Measurements from ENCODE around the gene PLP2. TPM values are rescaled to one million over a fixed set of nuclear protein-coding genes. Genes with fewer than 3 reads are reported as not detected.

The PLP2 gene
- total and polyA plus RNA-seq, 2 donors from 2014 or later, result 58.6 to 139 TPM

DNA sequence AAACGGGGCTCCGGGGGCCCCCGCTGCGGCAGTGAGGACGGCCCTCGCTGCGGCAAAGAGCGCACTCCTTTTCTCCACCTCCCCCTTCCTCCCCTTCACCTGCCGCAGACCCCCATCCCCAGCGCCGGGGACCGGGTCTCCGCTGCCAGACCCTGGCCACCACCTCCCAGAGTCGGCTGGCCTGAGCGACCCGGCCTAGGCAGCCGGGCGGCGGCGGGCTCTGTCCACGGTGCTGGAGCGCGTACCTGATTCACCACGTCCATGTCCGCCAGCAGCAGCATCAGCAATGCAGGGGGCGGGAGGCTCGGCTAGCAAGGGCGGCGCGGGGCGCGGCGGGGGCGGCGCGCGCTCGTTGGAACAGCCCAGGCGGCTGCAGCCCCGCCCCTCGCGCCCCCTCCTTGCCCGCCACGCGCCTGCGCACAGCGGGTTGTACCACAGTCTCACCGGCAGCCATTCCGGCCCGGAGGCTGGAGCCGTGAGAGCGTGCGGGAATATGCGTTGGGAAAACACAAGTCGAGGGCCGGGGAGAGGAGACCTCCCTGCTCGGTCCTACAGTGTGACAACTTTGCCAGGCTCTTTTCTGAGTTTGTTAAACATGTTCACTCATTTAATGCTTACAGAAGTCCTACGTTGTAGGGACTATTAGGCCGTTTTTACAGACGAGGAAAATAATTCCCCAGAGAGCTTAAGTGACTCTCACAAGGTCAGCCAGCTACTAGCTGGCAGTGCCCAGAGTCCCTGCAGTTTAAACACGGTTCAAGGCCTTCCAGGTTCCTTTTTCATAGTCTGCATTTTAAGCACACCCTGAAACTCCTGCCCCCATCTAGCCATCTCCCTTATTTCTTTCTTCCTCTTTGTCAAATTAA lies 28.4 kb downstream of the PLP2 start, which contains the start of gene SYP:
Gene SYP (minus strand): TSS at position 288 of the 866 bp plus-strand sequence. CDS start 7 bp downstream, at position 281.
- FAIRE-seq (no peak), DNase-seq (peak; percentile 86 to 96 (median 92))
- H3K4me3 ChIP-seq (ENCODE audit: low read length in 3 of 3), result peak within 1 kb of the TSS; percentile 51 to 55 (median 53)
- H3K36me3 ChIP-seq (ENCODE audit: control insufficient read depth in 2 of 3, insufficient read depth in 3 of 3, low read length in 3 of 3), result no peaks in the 10 kb centered on the region
- intact Hi-C loops (cut with DNase I), result no loop called here
- no peaks in the 10 kb centered on the region for H3K4me1 ChIP-seq (ENCODE audit: control insufficient read depth in 2 of 3, insufficient read depth in 2 of 3, low read depth in 1 of 3, low read length in 3 of 3)
- TF ChIP-seq, protein P1, sequence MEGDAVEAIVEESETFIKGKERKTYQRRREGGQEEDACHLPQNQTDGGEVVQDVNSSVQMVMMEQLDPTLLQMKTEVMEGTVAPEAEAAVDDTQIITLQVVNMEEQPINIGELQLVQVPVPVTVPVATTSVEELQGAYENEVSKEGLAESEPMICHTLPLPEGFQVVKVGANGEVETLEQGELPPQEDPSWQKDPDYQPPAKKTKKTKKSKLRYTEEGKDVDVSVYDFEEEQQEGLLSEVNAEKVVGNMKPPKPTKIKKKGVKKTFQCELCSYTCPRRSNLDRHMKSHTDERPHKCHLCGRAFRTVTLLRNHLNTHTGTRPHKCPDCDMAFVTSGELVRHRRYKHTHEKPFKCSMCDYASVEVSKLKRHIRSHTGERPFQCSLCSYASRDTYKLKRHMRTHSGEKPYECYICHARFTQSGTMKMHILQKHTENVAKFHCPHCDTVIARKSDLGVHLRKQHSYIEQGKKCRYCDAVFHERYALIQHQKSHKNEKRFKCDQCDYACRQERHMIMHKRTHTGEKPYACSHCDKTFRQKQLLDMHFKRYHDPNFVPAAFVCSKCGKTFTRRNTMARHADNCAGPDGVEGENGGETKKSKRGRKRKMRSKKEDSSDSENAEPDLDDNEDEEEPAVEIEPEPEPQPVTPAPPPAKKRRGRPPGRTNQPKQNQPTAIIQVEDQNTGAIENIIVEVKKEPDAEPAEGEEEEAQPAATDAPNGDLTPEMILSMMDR (IDR thresholded peaks at IDR 0.05; ENCODE audit: borderline replicate concordance, extremely low read depth, insufficient read depth), result no peak
- no peaks in the 10 kb centered on the region for H3K9me3 ChIP-seq (ENCODE audit: control insufficient read depth in 2 of 3, insufficient read depth in 1 of 3, low read length in 3 of 3)
- peak within 1 kb of the TSS in 1 of 2 donors; percentile 11 for H3K27ac ChIP-seq (ENCODE audit: low read depth in 2 of 2, low read length in 2 of 2)
- H3K27me3 ChIP-seq (ENCODE audit: control insufficient read depth, insufficient read depth, low read length), result no peaks in the 10 kb centered on the region
- peak within 1 kb of the TSS in 2 of 3 donors; percentile 4 to 44 for H3K9ac ChIP-seq (ENCODE audit: low read length in 3 of 3)

DNA sequence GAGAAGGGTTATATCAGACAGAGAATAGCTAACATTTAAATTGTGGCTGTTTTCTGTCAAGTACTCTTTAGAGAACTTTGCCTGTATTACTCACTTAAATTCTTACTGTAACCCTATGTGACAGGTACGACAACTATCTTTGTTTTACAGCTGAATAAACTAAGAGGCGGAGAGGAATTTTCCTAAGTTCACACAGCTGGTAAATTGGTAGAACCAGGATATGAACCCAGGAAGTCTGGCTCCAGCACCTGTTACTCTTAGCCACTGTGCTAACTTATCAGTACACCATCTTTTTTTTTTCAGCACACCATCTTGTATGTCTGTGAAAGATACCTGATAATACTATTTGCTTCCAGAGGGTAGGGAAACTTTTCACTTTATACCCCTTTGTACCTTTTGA lies 30.3 kb downstream of the PLP2 start:
- Histone ChIP-seq H3K9me3 (ENCODE audit: control insufficient read depth in 2 of 3, insufficient read depth in 1 of 3, low read length in 3 of 3) (no peaks in the 10 kb centered on the region), H3K27ac (ENCODE audit: low read depth in 2 of 2, low read length in 2 of 2) (no peak overlapping the region), H3K27me3 (ENCODE audit: control insufficient read depth, insufficient read depth, low read length) (no peaks in the 10 kb centered on the region), H3K36me3 (ENCODE audit: control insufficient read depth in 2 of 3, insufficient read depth in 3 of 3, low read length in 3 of 3) (no peaks in the 10 kb centered on the region), H3K4me3 (ENCODE audit: low read length in 3 of 3) (no peak overlapping the region), H3K4me1 (ENCODE audit: control insufficient read depth in 2 of 3, insufficient read depth in 2 of 3, low read depth in 1 of 3, low read length in 3 of 3) (no peaks in the 10 kb centered on the region), H3K9ac (ENCODE audit: low read length in 3 of 3) (no peak overlapping the region)
- FAIRE-seq, result no peak
- TF ChIP-seq, protein P1 (IDR thresholded peaks at IDR 0.05; ENCODE audit: borderline replicate concordance, extremely low read depth, insufficient read depth), result no peak
- intact Hi-C loops (cut with DNase I), result no loop called here
- DNase-seq, result no peak

DNA sequence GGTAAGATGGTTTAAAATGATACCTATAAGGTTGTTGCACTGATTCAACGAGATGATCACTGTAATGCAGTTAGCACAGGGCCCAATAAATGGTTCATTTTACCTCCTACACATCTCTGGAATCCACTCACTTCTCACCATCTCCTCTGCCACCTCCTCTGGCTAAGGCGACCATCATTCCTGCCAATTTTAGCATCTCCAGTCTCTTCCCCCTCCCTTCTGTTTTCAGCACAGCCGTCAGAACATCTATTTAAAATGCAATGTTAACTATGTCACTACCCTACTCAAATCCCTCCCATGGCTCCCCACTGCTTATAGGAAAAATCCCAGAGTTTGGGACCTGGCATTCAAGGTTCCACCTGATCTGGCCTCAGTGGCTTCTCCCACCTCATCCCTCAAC lies 31.8 kb downstream of the PLP2 start:
- no peaks in the 10 kb centered on the region for H3K27me3 ChIP-seq (ENCODE audit: control insufficient read depth, insufficient read depth, low read length)

More for the DNA sequence above, 31.8 kb downstream of the PLP2 start:
- TF ChIP-seq, protein P1 (IDR thresholded peaks at IDR 0.05; ENCODE audit: borderline replicate concordance, extremely low read depth, insufficient read depth), result no peak
- no peak overlapping the region for H3K4me3 ChIP-seq (ENCODE audit: low read length in 3 of 3)
- no peaks in the 10 kb centered on the region for H3K4me1 ChIP-seq (ENCODE audit: control insufficient read depth in 2 of 3, insufficient read depth in 2 of 3, low read depth in 1 of 3, low read length in 3 of 3)
- H3K36me3 ChIP-seq (ENCODE audit: control insufficient read depth in 2 of 3, insufficient read depth in 3 of 3, low read length in 3 of 3), result no peaks in the 10 kb centered on the region
- no peak for FAIRE-seq
- no peak overlapping the region for H3K9ac ChIP-seq (ENCODE audit: low read length in 3 of 3)
- no peak overlapping the region for H3K27ac ChIP-seq (ENCODE audit: low read depth in 2 of 2, low read length in 2 of 2)
- no peaks in the 10 kb centered on the region for H3K9me3 ChIP-seq (ENCODE audit: control insufficient read depth in 2 of 3, insufficient read depth in 1 of 3, low read length in 3 of 3)
- no peak for DNase-seq
- intact Hi-C loops (cut with DNase I), result no loop called here

Measured in kidney (tissue), 14 donors.